HepG2 (cell line): ENCODE measurements around the gene SRXN1. TPM values are rescaled to one million over a fixed set of nuclear protein-coding genes. Genes with fewer than 3 reads are reported as not detected.

Experiments used
- DNMT1 ChIP-seq: sonication (generic); formaldehyde crosslinking; IDR thresholded peaks from 2 replicates; pipeline ENCODE4 v1.5.1; 2020; ENCODE audit warnings: mild to moderate bottlenecking, missing genetic modification reagents
- ETV6 ChIP-seq: sonication (generic); formaldehyde crosslinking; conservative IDR thresholded peaks from 2 replicates; pipeline ENCODE4 v1.4.0; 2020; ENCODE audit warnings: missing genetic modification reagents
- FIP1L1 ChIP-seq: fragments of 200-400 bp; formaldehyde crosslinking; IDR thresholded peaks from 2 replicates; pipeline ENCODE4 v1.6.1; 2018; ENCODE audit warnings: low read depth, mild to moderate bottlenecking, low read length, moderate library complexity, borderline replicate concordance; ENCODE audit not compliant: insufficient read depth
- HIVEP1 ChIP-seq: sonication (generic); formaldehyde crosslinking; IDR thresholded peaks from 2 replicates; pipeline ENCODE4 v1.4.0; 2020; ENCODE audit warnings: mild to moderate bottlenecking, missing genetic modification reagents
- HOXA5 ChIP-seq: sonication (generic); formaldehyde crosslinking; IDR thresholded peaks from 2 replicates; pipeline ENCODE4 v1.4.0; 2020; ENCODE audit warnings: missing genetic modification reagents
- KDM2A ChIP-seq: sonication (generic); formaldehyde crosslinking; IDR thresholded peaks from 2 replicates; pipeline ENCODE4 v1.4.0; 2020; ENCODE audit warnings: low read depth, missing genetic modification reagents, borderline replicate concordance
- MAX ChIP-seq: IDR thresholded peaks from 2 replicates; pipeline ENCODE4 v1.6.1; 2012; ENCODE audit warnings: inconsistent platforms
- PHF8 ChIP-seq: sonication (generic); formaldehyde crosslinking; IDR thresholded peaks from 2 replicates; pipeline ENCODE4 v1.5.0; 2020; ENCODE audit warnings: missing genetic modification reagents
- PLRG1 ChIP-seq: fragments of 450-650 bp; conservative IDR thresholded peaks from 2 replicates; pipeline ENCODE4 v1.6.1; 2016
- PLSCR1 ChIP-seq: sonication (generic); formaldehyde crosslinking; IDR thresholded peaks from 2 replicates; pipeline ENCODE4 v1.5.0; 2020; ENCODE audit warnings: missing genetic modification reagents, mild to moderate bottlenecking, borderline replicate concordance
- TFAP4 ChIP-seq: sonication (generic); IDR thresholded peaks from 2 replicates; pipeline ENCODE4 v1.6.1; 2016; ENCODE audit warnings: low read depth, borderline replicate concordance
- ZBTB33 ChIP-seq: sonication (generic); formaldehyde crosslinking; IDR thresholded peaks from 2 replicates; pipeline ENCODE4 v1.4.0; 2020; ENCODE audit warnings: missing genetic modification reagents
- ZBTB38 ChIP-seq: sonication (generic); formaldehyde crosslinking; IDR thresholded peaks from 2 replicates; pipeline ENCODE4 v1.5.1; 2020; ENCODE audit warnings: mild to moderate bottlenecking, missing genetic modification reagents
- ZFP36L2 ChIP-seq: sonication (generic); formaldehyde crosslinking; IDR thresholded peaks from 2 replicates; pipeline ENCODE4 v1.4.0; 2020; ENCODE audit warnings: missing genetic modification reagents
- ZGPAT ChIP-seq: IDR thresholded peaks from 2 replicates; pipeline ENCODE4 v1.6.1; 2016; ENCODE audit warnings: mild to moderate bottlenecking
- ZMAT5 ChIP-seq: sonication (generic); formaldehyde crosslinking; IDR thresholded peaks from 2 replicates; pipeline ENCODE4 v1.5.0; 2020; ENCODE audit warnings: mild to moderate bottlenecking, low read depth, missing genetic modification reagents, borderline replicate concordance
- ZNF138 ChIP-seq: sonication (generic); formaldehyde crosslinking; IDR thresholded peaks from 2 replicates; pipeline ENCODE4 v1.5.0; 2020; ENCODE audit warnings: mild to moderate bottlenecking, low read depth, missing genetic modification reagents
- ZNF768 ChIP-seq: sonication (generic); formaldehyde crosslinking; IDR thresholded peaks from 2 replicates; pipeline ENCODE4 v1.4.0; 2020; ENCODE audit warnings: missing genetic modification reagents
- ZNF776 ChIP-seq: sonication (generic); formaldehyde crosslinking; IDR thresholded peaks from 2 replicates; pipeline ENCODE4 v1.4.0; 2020; ENCODE audit warnings: mild to moderate bottlenecking, missing genetic modification reagents
- ZNF777 ChIP-seq: sonication (generic); formaldehyde crosslinking; IDR thresholded peaks from 2 replicates; pipeline ENCODE4 v1.4.0; 2020; ENCODE audit warnings: missing genetic modification reagents
- ZNF800 ChIP-seq: sonication (generic); formaldehyde crosslinking; IDR thresholded peaks from 2 replicates; pipeline ENCODE4 v1.4.0; 2020; ENCODE audit warnings: missing genetic modification reagents
- polyA plus RNA-seq, 8 experiments: library from polyadenylated mRNA; depleted of rRNA in 3 of 8; stranded (reverse) in 7 of 8; unstranded in 1 of 8; fragments of >200 nt; fragmentation: Illumina TruSeq in 4 of 8; extraction: Trizol in 4 of 8; gene quantifications; 2 replicates each; pipeline versions ENCODE4 v1.2.1 to v1.2.3, GENCODE V29; 2011 to 2016; ENCODE audit warnings: low read depth in 4 of 8, missing spikeins in 1 of 8, mixed read lengths in 1 of 8; ENCODE audit not compliant: insufficient read depth in 1 of 8
- total RNA-seq, 5 experiments: library from RNA; depleted of rRNA; stranded (reverse); fragments of >200 nt; fragmentation: Illumina TruSeq; extraction: Trizol; gene quantifications; 2 replicates each; pipeline ENCODE4 v1.2.3, GENCODE V29; 2016; ENCODE audit warnings: low read depth in 1 of 5

The SRXN1 gene
- total and polyA plus RNA-seq, 2 of the 13 experiments (the other 11 are each of a cell fraction or from before 2014, with no cell fraction given) = 29.9 to 87.7 TPM

GRCh38 chr20:661474-662270 is 8.7 kb upstream of the SRXN1 start (continued):
- 0 out of 2 replicates have a peak, but pooled peaks have one; percentile 64 for TF ChIP-seq DNMT1 (CRISPR knock-in tag)
- peak; percentile 22; the same call in 1 of the 2 replicates for TF ChIP-seq ZGPAT
- peak; percentile 63; the same call in 1 of the 2 replicates for TF ChIP-seq ZNF768 (CRISPR knock-in tag)
- TF ChIP-seq ZNF800 (CRISPR knock-in tag) = peak; percentile 51; the same call in 1 of the 2 replicates
- peak; percentile 30; the same call in 1 of the 2 replicates for TF ChIP-seq ZBTB38 (CRISPR knock-in tag)
- TF ChIP-seq MAX = peak; percentile 50; the same call in 1 of the 2 replicates
- peak; percentile 52 for TF ChIP-seq ZNF776
- no peak for TF ChIP-seq ZFP36L2
- 0 out of 2 replicates have a peak, but pooled peaks have one; percentile 16 for TF ChIP-seq ZNF777 (CRISPR knock-in tag)
- TF ChIP-seq HOXA5 (CRISPR knock-in tag) = no peak
- TF ChIP-seq ZBTB33 = peak; percentile 84
- no peak for TF ChIP-seq ZMAT5 (CRISPR knock-in tag)
- 0 out of 2 replicates have a peak, but pooled peaks have one; percentile 62 for TF ChIP-seq ETV6 (CRISPR knock-in tag)
- TF ChIP-seq TFAP4 = no peak
- TF ChIP-seq PHF8 (CRISPR knock-in tag) = peak; percentile 63
- TF ChIP-seq KDM2A (CRISPR knock-in tag) = 0 out of 2 replicates have a peak, but pooled peaks have one; percentile 35
- 0 out of 2 replicates have a peak, but pooled peaks have one; percentile 42 for TF ChIP-seq ZNF138 (CRISPR knock-in tag)
- TF ChIP-seq HIVEP1 (CRISPR knock-in tag) = peak; percentile 36; the same call in 1 of the 2 replicates
- no peak for TF ChIP-seq FIP1L1
- no peak for TF ChIP-seq PLRG1
- TF ChIP-seq PLSCR1 (CRISPR knock-in tag) = no peak
